ENCODE results near the gene CDH4.

CDH4 gene

GRCh38 chr20:61515922-61516321, 263.9 kb downstream of the CDH4 start:
- TF ChIP-seq ZNF398 (tag by site-specific recombination; IDR thresholded peaks at IDR 0.05) (no peak), ZBTB20 (tag by site-specific recombination; IDR thresholded peaks at IDR 0.05) (no peak), ZNF623 (tag by site-specific recombination; IDR thresholded peaks at IDR 0.05) (no peak), ZXDB (tag by site-specific recombination; IDR thresholded peaks at IDR 0.05) (no peak), ZSCAN16 (tag by site-specific recombination; IDR thresholded peaks at IDR 0.05) (no peak), SCRT2 (tag by site-specific recombination; IDR thresholded peaks at IDR 0.05) (no peak), ZNF626 (tag by site-specific recombination; IDR thresholded peaks at IDR 0.05) (no peak), ZNF121 (tag by site-specific recombination; IDR thresholded peaks at IDR 0.05) (no peak), ZNF555 (tag by site-specific recombination; conservative IDR thresholded peaks at IDR 0.05) (no peak), BCL11A (tag by site-specific recombination; IDR thresholded peaks at IDR 0.05; ENCODE audit: low read depth) (no peak), ZIC2 (tag by site-specific recombination; IDR thresholded peaks at IDR 0.05) (no peak), ZNF350 (tag by site-specific recombination; IDR thresholded peaks at IDR 0.05) (no peak), ZNF175 (tag by site-specific recombination; IDR thresholded peaks at IDR 0.05) (no peak), ZNF280D (tag by site-specific recombination; IDR thresholded peaks at IDR 0.05) (no peak), ZBTB21 (tag by site-specific recombination; IDR thresholded peaks at IDR 0.05) (no peak)
- TF ChIP-seq, protein P1, sequence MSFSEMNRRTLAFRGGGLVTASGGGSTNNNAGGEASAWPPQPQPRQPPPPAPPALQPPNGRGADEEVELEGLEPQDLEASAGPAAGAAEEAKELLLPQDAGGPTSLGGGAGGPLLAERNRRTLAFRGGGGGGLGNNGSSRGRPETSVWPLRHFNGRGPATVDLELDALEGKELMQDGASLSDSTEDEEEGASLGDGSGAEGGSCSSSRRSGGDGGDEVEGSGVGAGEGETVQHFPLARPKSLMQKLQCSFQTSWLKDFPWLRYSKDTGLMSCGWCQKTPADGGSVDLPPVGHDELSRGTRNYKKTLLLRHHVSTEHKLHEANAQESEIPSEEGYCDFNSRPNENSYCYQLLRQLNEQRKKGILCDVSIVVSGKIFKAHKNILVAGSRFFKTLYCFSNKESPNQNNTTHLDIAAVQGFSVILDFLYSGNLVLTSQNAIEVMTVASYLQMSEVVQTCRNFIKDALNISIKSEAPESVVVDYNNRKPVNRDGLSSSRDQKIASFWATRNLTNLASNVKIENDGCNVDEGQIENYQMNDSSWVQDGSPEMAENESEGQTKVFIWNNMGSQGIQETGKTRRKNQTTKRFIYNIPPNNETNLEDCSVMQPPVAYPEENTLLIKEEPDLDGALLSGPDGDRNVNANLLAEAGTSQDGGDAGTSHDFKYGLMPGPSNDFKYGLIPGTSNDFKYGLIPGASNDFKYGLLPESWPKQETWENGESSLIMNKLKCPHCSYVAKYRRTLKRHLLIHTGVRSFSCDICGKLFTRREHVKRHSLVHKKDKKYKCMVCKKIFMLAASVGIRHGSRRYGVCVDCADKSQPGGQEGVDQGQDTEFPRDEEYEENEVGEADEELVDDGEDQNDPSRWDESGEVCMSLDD (tag by site-specific recombination; IDR thresholded peaks at IDR 0.05), result no peak
- H3K27ac ChIP-seq (ENCODE audit: extremely low read depth, low read depth, low read length), result no peak overlapping the region
- H3K9me3 ChIP-seq (ENCODE audit: control insufficient read depth, insufficient read depth, low read depth, low read length), result no peaks in the 10 kb centered on the region
- CTCF ChIA-PET, result no interaction called here
- POLR2A ChIA-PET, result no interaction called here
- no peak overlapping the region for H3K4me3 ChIP-seq (ENCODE audit: low read depth, low read length)
- no peaks in the 10 kb centered on the region for H3K36me3 ChIP-seq (ENCODE audit: control insufficient read depth in 2 of 2, insufficient read depth in 1 of 2, low read length in 2 of 2)
- H3K4me1 ChIP-seq (ENCODE audit: control insufficient read depth, insufficient read depth, low read length), result no peaks in the 10 kb centered on the region

DNA sequence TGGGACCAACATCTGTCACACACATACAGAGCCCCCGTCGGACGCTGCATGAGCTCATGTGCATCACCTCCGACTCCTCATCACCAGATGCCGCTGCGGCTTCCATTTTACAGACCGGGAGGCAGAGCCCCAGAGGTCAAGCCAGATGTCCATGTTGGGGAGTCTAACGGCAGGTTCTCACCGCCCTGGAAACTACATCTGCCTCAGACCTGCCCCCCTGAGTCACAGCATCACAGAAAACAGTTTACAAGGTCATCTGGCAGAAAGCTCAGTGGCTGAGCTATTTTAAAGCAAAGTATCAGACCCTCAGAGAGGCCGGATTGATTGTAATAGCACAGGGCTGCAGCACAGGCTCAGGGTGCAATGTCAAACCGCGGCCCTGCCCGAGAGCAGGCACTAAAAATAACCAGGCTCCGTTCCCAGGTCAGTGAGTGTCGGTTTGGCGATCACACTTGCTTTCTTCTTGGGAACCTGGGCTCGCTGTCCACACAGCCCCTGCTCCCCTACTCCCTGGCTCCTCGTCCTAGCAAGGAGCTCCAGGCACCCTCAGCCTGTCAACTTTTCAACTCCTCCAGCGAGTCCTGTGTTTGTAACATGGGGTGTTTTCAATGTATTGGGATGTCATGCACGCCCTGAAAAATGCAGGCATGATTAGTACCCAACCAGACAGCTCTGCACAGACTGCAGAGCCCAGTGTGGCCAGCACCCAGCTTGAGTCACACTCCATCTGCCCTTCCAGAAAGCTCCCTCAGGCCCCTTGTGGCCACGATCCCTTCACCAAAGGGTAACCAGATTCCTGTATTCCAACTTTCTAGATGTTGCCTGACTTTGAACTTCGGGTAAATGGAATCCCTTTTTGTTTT, 264.5 kb downstream of the CDH4 start:
- H3K4me3 ChIP-seq (ENCODE audit: low read depth, low read length), result no peak overlapping the region
- no peaks in the 10 kb centered on the region for H3K4me1 ChIP-seq (ENCODE audit: control insufficient read depth, insufficient read depth, low read length)
- TF ChIP-seq ZFP41 (tag by site-specific recombination; IDR thresholded peaks at IDR 0.05; ENCODE audit: borderline replicate concordance) (no peak), SCRT1 (tag by site-specific recombination; IDR thresholded peaks at IDR 0.05; ENCODE audit: borderline replicate concordance) (no peak), BCL6B (tag by site-specific recombination; IDR thresholded peaks at IDR 0.05) (no peak)
- H3K27ac ChIP-seq (ENCODE audit: extremely low read depth, low read depth, low read length), result no peak overlapping the region
- CTCF ChIA-PET, result no interaction called here
- POLR2A ChIA-PET, result no interaction called here
- no peaks in the 10 kb centered on the region for H3K36me3 ChIP-seq (ENCODE audit: control insufficient read depth in 2 of 2, insufficient read depth in 1 of 2, low read length in 2 of 2)
- no peaks in the 10 kb centered on the region for H3K9me3 ChIP-seq (ENCODE audit: control insufficient read depth, insufficient read depth, low read depth, low read length)
